H9 (cell line): Measurements from ENCODE around the gene POU2F2. TPM values are rescaled to one million over a fixed set of nuclear protein-coding genes. Genes with fewer than 3 reads are reported as not detected.

Source experiments
- DNase-seq: peaks from one replicate; pipeline ENCODE4 v3.0.0-alpha.2; 2017
- H2AFZ ChIP-seq: one replicate; pipeline ENCODE4 v1.6.1; 2013; ENCODE audit warnings: mild to moderate bottlenecking, low read length, control low read depth, moderate library complexity
- H2AK5ac ChIP-seq: 2 replicates; pipeline ENCODE4 v1.6.1; 2013; ENCODE audit warnings: low read length, control low read depth, mixed read lengths; ENCODE audit not compliant: insufficient read length
- H2BK120ac ChIP-seq: one replicate; pipeline ENCODE4 v1.6.1; 2013; ENCODE audit warnings: low read depth, mild to moderate bottlenecking, low read length, control low read depth, inconsistent platforms; ENCODE audit not compliant: poor library complexity, severe bottlenecking
- H2BK12ac ChIP-seq: 2 replicates; pipeline ENCODE4 v1.6.1; 2013; ENCODE audit warnings: low read length, control low read depth, mixed read lengths, low read depth; ENCODE audit not compliant: insufficient read length
- H2BK15ac ChIP-seq: 2 replicates; pipeline ENCODE4 v1.6.1; 2013; ENCODE audit warnings: low read depth, low read length, control low read depth
- H2BK20ac ChIP-seq: one replicate; pipeline ENCODE4 v1.6.1; 2013; ENCODE audit warnings: low read depth, mild to moderate bottlenecking, low read length, control low read depth, inconsistent platforms; ENCODE audit not compliant: poor library complexity, severe bottlenecking
- H2BK5ac ChIP-seq: 2 replicates; pipeline ENCODE4 v1.6.1; 2013; ENCODE audit warnings: low read length, control low read depth, mixed read lengths; ENCODE audit not compliant: insufficient read length
- H3K14ac ChIP-seq: 2 replicates; pipeline ENCODE4 v1.6.1; 2013; ENCODE audit warnings: low read length, control low read depth; ENCODE audit not compliant: insufficient read depth
- H3K18ac ChIP-seq: 2 replicates; pipeline ENCODE4 v1.6.1; 2013; ENCODE audit warnings: low read depth, mild to moderate bottlenecking, mixed read lengths, low read length, control low read depth; ENCODE audit not compliant: insufficient read length
- H3K23ac ChIP-seq: 2 replicates; pipeline ENCODE4 v1.6.1; 2013; ENCODE audit warnings: low read length, control low read depth, mixed read lengths, low read depth; ENCODE audit not compliant: insufficient read length
- H3K23me2 ChIP-seq: 2 replicates; pipeline ENCODE4 v1.6.1; 2013; ENCODE audit warnings: low read depth, mild to moderate bottlenecking, mixed read lengths, low read length, control low read depth; ENCODE audit not compliant: insufficient read length, poor library complexity, severe bottlenecking
- H3K27ac ChIP-seq: 2 replicates; pipeline ENCODE4 v1.5.1; 2013; ENCODE audit warnings: low read length, control low read depth, mixed read lengths, low read depth; ENCODE audit not compliant: insufficient read length
- H3K27me3 ChIP-seq: 2 replicates; pipeline ENCODE4 v1.6.1; 2013; ENCODE audit warnings: low read length, control low read depth, inconsistent platforms; ENCODE audit not compliant: insufficient read depth
- H3K4ac ChIP-seq: 2 replicates; pipeline ENCODE4 v1.6.1; 2013; ENCODE audit warnings: low read depth, mild to moderate bottlenecking, control low read depth, inconsistent platforms, low read length, moderate library complexity
- H3K4me1 ChIP-seq: 2 replicates; pipeline ENCODE4 v1.6.1; 2013; ENCODE audit warnings: low read length, control low read depth, inconsistent platforms; ENCODE audit not compliant: insufficient read depth
- H3K4me2 ChIP-seq: 2 replicates; pipeline ENCODE4 v1.6.1; 2013; ENCODE audit warnings: low read length, control low read depth, mixed read lengths; ENCODE audit not compliant: insufficient read length, insufficient read depth
- H3K56ac ChIP-seq: 2 replicates; pipeline ENCODE4 v1.6.1; 2013; ENCODE audit warnings: low read depth, mild to moderate bottlenecking, mixed read lengths, low read length, control low read depth; ENCODE audit not compliant: insufficient read length
- H3K79me1 ChIP-seq: 2 replicates; pipeline ENCODE4 v1.6.1; 2013; ENCODE audit warnings: low read depth, mild to moderate bottlenecking, moderate library complexity, low read length, control low read depth, inconsistent platforms; ENCODE audit not compliant: insufficient read depth, poor library complexity, severe bottlenecking
- H3K79me2 ChIP-seq: 2 replicates; pipeline ENCODE4 v1.6.1; 2013; ENCODE audit warnings: low read length, control low read depth, inconsistent platforms; ENCODE audit not compliant: insufficient read depth
- H3K9ac ChIP-seq: 2 replicates; pipeline ENCODE4 v1.6.1; 2013; ENCODE audit warnings: low read length, control low read depth, mixed read lengths; ENCODE audit not compliant: insufficient read length; ENCODE audit errors: extremely low read depth
- H3K9me3 ChIP-seq: one replicate; pipeline ENCODE4 v1.6.1; 2013; ENCODE audit warnings: low read depth, low read length, inconsistent platforms; ENCODE audit not compliant: control insufficient read depth
- H3T11ph ChIP-seq: one replicate; pipeline ENCODE4 v1.6.1; 2013; ENCODE audit warnings: mild to moderate bottlenecking, low read length, control low read depth, inconsistent platforms
- H4K20me1 ChIP-seq: one replicate; pipeline ENCODE4 v1.6.1; 2013; ENCODE audit not compliant: control insufficient read depth, insufficient read length, insufficient read depth
- H4K5ac ChIP-seq: 2 replicates; pipeline ENCODE4 v1.6.1; 2013; ENCODE audit warnings: low read depth, mild to moderate bottlenecking, mixed read lengths, low read length, control low read depth; ENCODE audit not compliant: insufficient read length
- H4K8ac ChIP-seq: replicated peaks from 2 replicates; pipeline ENCODE4 v1.6.1; 2013; ENCODE audit warnings: low read length, control low read depth, mixed read lengths, low read depth; ENCODE audit not compliant: insufficient read length
- H4K91ac ChIP-seq: 2 replicates; pipeline ENCODE4 v1.6.1; 2013; ENCODE audit warnings: low read depth, mild to moderate bottlenecking, moderate library complexity, mixed read lengths, low read length, control low read depth; ENCODE audit not compliant: insufficient read length
- H3K27ac Mint-ChIP-seq, 3 experiments: 2 replicates in 2 of 3; 3 replicates in 1 of 3; pipeline ENCODE4 v1.8.0; 2020 to 2021; ENCODE audit warnings: mixed read lengths in 3 of 3, mild to moderate bottlenecking in 1 of 3, moderate library complexity in 1 of 3
- H3K27me3 Mint-ChIP-seq: 2 replicates; pipeline ENCODE4 v1.8.0; 2021; ENCODE audit warnings: low read depth, mild to moderate bottlenecking, moderate library complexity, mixed read lengths
- H3K36me3 Mint-ChIP-seq, 3 experiments: 2 replicates in 2 of 3; 3 replicates in 1 of 3; pipeline ENCODE4 v1.8.0; 2020 to 2021; ENCODE audit warnings: low read depth in 3 of 3, mixed read lengths in 3 of 3; ENCODE audit not compliant: insufficient read depth in 1 of 3
- H3K4me1 Mint-ChIP-seq, 2 experiments: 2 replicates each; pipeline ENCODE4 v1.8.0; 2020; ENCODE audit warnings: mixed read lengths in 2 of 2
- H3K4me3 Mint-ChIP-seq, 2 experiments: 2 replicates in 1 of 2; 3 replicates in 1 of 2; pipeline ENCODE4 v1.8.0; 2020 to 2021; ENCODE audit warnings: mild to moderate bottlenecking in 2 of 2, mixed read lengths in 2 of 2, moderate library complexity in 1 of 2
- H3K9me3 Mint-ChIP-seq, 2 experiments: 2 replicates in 1 of 2; 3 replicates in 1 of 2; pipeline ENCODE4 v1.8.0; 2020; ENCODE audit warnings: mild to moderate bottlenecking in 2 of 2, mixed read lengths in 2 of 2, moderate library complexity in 1 of 2
- CTCF ChIP-seq: fragments of 200-600 bp; sonication (generic); conservative IDR thresholded peaks from 3 replicates; pipeline ENCODE4 v1.8.0; 2021; ENCODE audit warnings: antibody characterized with exemption, mild to moderate bottlenecking
- WGBS: extraction: QIAGEN DNeasy Blood & Tissue Kit; methylation state at CpG from one replicate; pipeline ENCODE4 v1.1.7; 2013; ENCODE audit warnings: missing lambda C conversion rate, low lambda C conversion rate, mixed read lengths; ENCODE audit not compliant: insufficient read length; ENCODE audit errors: extremely low coverage; 5-methylcytosine and 5-hydroxymethylcytosine counted together
- total RNA-seq: library from RNA; stranded (reverse); gene quantifications from 2 replicates; pipeline ENCODE4 v1.2.1, GENCODE V29; 2021

Gene POU2F2
- total RNA-seq, 1 experiment from 2014 or later, result 2.9 TPM

GRCh38 chr19:42080764-42081375 is 51.4 kb downstream of the POU2F2 start:
- no peak overlapping the region for H2BK120ac ChIP-seq
- no peaks in the 10 kb centered on the region; the same call in 1 of the 2 replicates for H3K4me1 ChIP-seq
- H3K79me1 ChIP-seq, result peaks cover 13% of the 10 kb centered on the region
- no peaks in the 10 kb centered on the region for H3K9me3 ChIP-seq
- no peaks in the 10 kb centered on the region for H3K27me3 ChIP-seq
- peaks cover 37 to 49% (median 43%) of the 10 kb centered on the region in 3 experiments for H3K36me3 Mint-ChIP-seq
- no peak overlapping the region for H2BK15ac ChIP-seq
- H3K18ac ChIP-seq, result no peak overlapping the region
- H3K27me3 Mint-ChIP-seq, result no peaks in the 10 kb centered on the region; the same call in 1 of the 2 replicates
- 0 out of 7 replicates have a peak overlapping the region, but pooled peaks of 1 of the 3 experiments have one; percentile 88 for H3K27ac Mint-ChIP-seq
- TF ChIP-seq CTCF, result no peak
- no peak overlapping the region for H3T11ph ChIP-seq
- H3K4me1 Mint-ChIP-seq, result peaks cover 15 to 23% of the 10 kb centered on the region in 2 experiments
- H4K20me1 ChIP-seq, result no peaks in the 10 kb centered on the region
- no peak overlapping the region for H3K56ac ChIP-seq
- H3K27ac ChIP-seq, result no peak overlapping the region
- H3K4ac ChIP-seq, result no peak overlapping the region
- no peak overlapping the region for H3K14ac ChIP-seq
- no peak overlapping the region for H4K8ac ChIP-seq
- no peak overlapping the region for H2AFZ ChIP-seq
- no peak overlapping the region for H3K23ac ChIP-seq
- H3K9ac ChIP-seq, result no peak overlapping the region
- H3K4me2 ChIP-seq, result no peak overlapping the region
- H2BK5ac ChIP-seq, result no peak overlapping the region
- H2AK5ac ChIP-seq, result no peak overlapping the region
- peaks cover 8% of the 10 kb centered on the region for H3K23me2 ChIP-seq
- no peak overlapping the region for H4K5ac ChIP-seq
- H3K79me2 ChIP-seq, result peaks cover 21% of the 10 kb centered on the region
- H2BK12ac ChIP-seq, result no peak overlapping the region
- no peak overlapping the region for H4K91ac ChIP-seq
- no peak overlapping the region for H3K4me3 Mint-ChIP-seq
- no peaks in the 10 kb centered on the region for H3K9me3 Mint-ChIP-seq
- no peak overlapping the region for H2BK20ac ChIP-seq
- WGBS, result no CpG with 5 or more reads among the region's 28 CpGs
- no peak for DNase-seq
